Activated T-cell treated with anti-CD3 and anti-CD28 coated beads, Interleukin-2, amount 50 U/mL, for 72 hours (primary cell): ENCODE measurements around the gene HYCC1. TPM values are rescaled to one million over a fixed set of nuclear protein-coding genes. Genes with fewer than 3 reads are reported as not detected.

Source experiments
- total RNA-seq, 2 donors: library from RNA; stranded (reverse); gene quantifications; one replicate each; pipeline ENCODE4 v1.2.3, GENCODE V29; 2022

The HYCC1 gene
- total RNA-seq, 2 donors from 2014 or later: 25.3 to 26.0 TPM

Other genes starting within 250 kb of the HYCC1 start
- gene TOMM7, start 191.3 kb downstream of the HYCC1 start, total RNA-seq: 100 to 1,000 TPM; 238 to 244 TPM
- 10 to 100 TPM; 20.4 to 25.4 TPM for gene KLHL7, start 91.7 kb upstream of the HYCC1 start, total RNA-seq
- 10 to 100 TPM; 38.4 to 41.5 TPM for gene NUP42, start 167.9 kb upstream of the HYCC1 start, total RNA-seq
- 1 to 10 TPM in 1 of 2 donors, under 1 TPM in 1; 0.88 to 1.1 TPM for gene GPNMB, start 232.6 kb upstream of the HYCC1 start, total RNA-seq